NCI-H82 (cell line): Measurements from ENCODE around the gene KCNE4.
A peak's percentile ranks its signal among the peaks of the same experiment; 100 is the strongest.

Experiments used
- DNase-seq: peaks from one replicate; lab custom pipeline; 2025; lab: John Stamatoyannopoulos, UW

Gene KCNE4

GRCh38 chr2:223086370-223086981, 34.5 kb downstream of the KCNE4 start:
- no peak for DNase-seq

GRCh38 chr2:223087466-223087865, 35.5 kb downstream of the KCNE4 start:
- DNase-seq = no peak

GRCh38 chr2:223088866-223089265, 36.9 kb downstream of the KCNE4 start:
- DNase-seq = no peak

GRCh38 chr2:223090039-223090438, 38.0 kb downstream of the KCNE4 start:
- no peak for DNase-seq

GRCh38 chr2:223090540-223091235, 38.7 kb downstream of the KCNE4 start:
- no peak for DNase-seq

- DNase-seq = no peak
These were observed 40.7 kb downstream of the KCNE4 start for GRCh38 chr2:223092667-223093066.

- no peak for DNase-seq
These were observed 41.6 kb downstream of the KCNE4 start for GRCh38 chr2:223093436-223094241.

GRCh38 chr2:223095207-223095606, 43.2 kb downstream of the KCNE4 start:
- DNase-seq = no peak

GRCh38 chr2:223096235-223096970, 44.4 kb downstream of the KCNE4 start:
- no peak for DNase-seq

- no peak for DNase-seq
These were observed 45.9 kb downstream of the KCNE4 start for GRCh38 chr2:223097888-223098383.

GRCh38 chr2:223099561-223099960, 47.6 kb downstream of the KCNE4 start:
- peak; percentile 86 for DNase-seq

- DNase-seq = peak; percentile 71
These were observed 48.1 kb downstream of the KCNE4 start for GRCh38 chr2:223100061-223100511.

- DNase-seq = peak; percentile 98
These were observed 49.5 kb downstream of the KCNE4 start for GRCh38 chr2:223101340-223102039.

- DNase-seq = peak; percentile 83
These were observed 50.0 kb downstream of the KCNE4 start for GRCh38 chr2:223102040-223102400.

GRCh38 chr2:223102450-223102849, 50.5 kb downstream of the KCNE4 start:
- no peak for DNase-seq

- no peak for DNase-seq
These were observed 52.5 kb downstream of the KCNE4 start for GRCh38 chr2:223104336-223105132.
